H1 (cell line): ENCODE data around the gene TRABD2B. TPM values are rescaled to one million over a fixed set of nuclear protein-coding genes. Genes with fewer than 3 reads are reported as not detected.

Source experiments
- CTCF ChIA-PET: fragments of 300-600 bp; sonication (Branson Sonifier 250); formaldehyde crosslinking; loops from one replicate; lab custom pipeline; 2021; ENCODE audit not compliant: partially characterized antibody; lab: Charles Lee
- POLR2A ChIA-PET: fragments of 300-600 bp; sonication (Branson Sonifier 250); formaldehyde crosslinking; loops from one replicate; lab custom pipeline; 2021; ENCODE audit warnings: inconsistent platforms; ENCODE audit not compliant: partially characterized antibody; lab: Charles Lee
- DNase-seq, 2 experiments: peaks; one replicate each; pipeline versions ENCODE4 v3.0.0 to v3.0.0-alpha.2; 2010 to 2022; ENCODE audit warnings: low spot score in 2 of 2, low read depth in 1 of 2, mixed read lengths in 1 of 2
- FAIRE-seq: peaks from 2 replicates; lab custom pipeline; 2011; peaks lifted over from hg19 to GRCh38; lab: Jason Lieb, UNC
- H2AFZ ChIP-seq: 2 replicates; pipeline ENCODE4 v1.8.1; 2012; ENCODE audit warnings: low read length, inconsistent platforms
- H2AK5ac ChIP-seq: 2 replicates; pipeline ENCODE4 v1.6.1; 2013; ENCODE audit warnings: low read depth, low read length
- H2BK120ac ChIP-seq: replicated peaks from 2 replicates; pipeline ENCODE3; 2013; ENCODE audit warnings: low read depth, low read length, inconsistent platforms
- H2BK12ac ChIP-seq: 2 replicates; pipeline ENCODE4 v1.6.1; 2013; ENCODE audit warnings: low read depth, low read length
- H2BK15ac ChIP-seq: 2 replicates; pipeline ENCODE4 v1.6.1; 2013; ENCODE audit warnings: low read length
- H2BK20ac ChIP-seq: 2 replicates; pipeline ENCODE4 v1.6.1; 2013; ENCODE audit warnings: low read length
- H2BK5ac ChIP-seq: 2 replicates; pipeline ENCODE4 v1.6.1; 2013; ENCODE audit warnings: low read depth, low read length
- H3K14ac ChIP-seq: 2 replicates; pipeline ENCODE4 v1.6.1; 2013; ENCODE audit warnings: inconsistent platforms; ENCODE audit not compliant: insufficient read length
- H3K18ac ChIP-seq: 2 replicates; pipeline ENCODE4 v1.6.1; 2013; ENCODE audit warnings: low read length; ENCODE audit errors: extremely low read depth
- H3K23ac ChIP-seq: 2 replicates; pipeline ENCODE4 v1.6.1; 2013; ENCODE audit warnings: inconsistent platforms; ENCODE audit not compliant: insufficient read length
- H3K23me2 ChIP-seq: 2 replicates; pipeline ENCODE4 v1.6.1; 2013; ENCODE audit warnings: low read depth, low read length
- H3K27ac ChIP-seq: 2 replicates; pipeline ENCODE4 v1.6.1; 2011; ENCODE audit warnings: low read depth, low read length, inconsistent platforms
- H3K27me3 ChIP-seq, 4 experiments: replicated peaks in 1 of 4; 1 replicate in 1 of 4; 2 replicates in 3 of 4; pipeline versions ENCODE4 v1.6.1 to v1.8.1; 2011 to 2013; ENCODE audit warnings: low read length in 3 of 4, mild to moderate bottlenecking in 3 of 4, inconsistent platforms in 2 of 4, mixed read lengths in 2 of 4, moderate library complexity in 1 of 4; ENCODE audit not compliant: control insufficient read depth in 3 of 4, insufficient read depth in 3 of 4; ENCODE audit errors: extremely low read depth in 1 of 4
- H3K36me3 ChIP-seq, 4 experiments: 2 replicates each; pipeline versions ENCODE4 v1.6.1 to v1.8.1; 2011 to 2013; ENCODE audit warnings: mild to moderate bottlenecking in 4 of 4, low read length in 3 of 4, moderate library complexity in 2 of 4, control low read depth in 1 of 4, inconsistent platforms in 1 of 4; ENCODE audit not compliant: insufficient read depth in 4 of 4, control insufficient read depth in 2 of 4
- H3K4ac ChIP-seq: replicated peaks from 2 replicates; pipeline ENCODE3; 2013; ENCODE audit warnings: low read length, low read depth, mixed read lengths, inconsistent platforms; ENCODE audit not compliant: insufficient read length
- H3K4me1 ChIP-seq, 4 experiments: replicated peaks in 1 of 4; 1 replicate in 1 of 4; 2 replicates in 3 of 4; pipeline versions ENCODE4 v1.6.1 to v1.8.1; 2011 to 2013; ENCODE audit warnings: low read length in 3 of 4, inconsistent platforms in 2 of 4, mixed read lengths in 1 of 4; ENCODE audit not compliant: insufficient read depth in 4 of 4, control insufficient read depth in 3 of 4
- H3K4me2 ChIP-seq, 2 experiments: 2 replicates each; pipeline versions ENCODE4 v1.6.1 to v1.8.1; 2011 to 2013; ENCODE audit warnings: low read depth in 2 of 2, low read length in 2 of 2, control low read depth in 1 of 2, inconsistent platforms in 1 of 2, mild to moderate bottlenecking in 1 of 2; ENCODE audit not compliant: insufficient read depth in 1 of 2
- H3K4me3 ChIP-seq, 4 experiments: fragments of 200-600, 300-600 bp in 1 of 4; sonication (generic), shearing (Covaris generic), sonication (Bioruptor Twin) in 1 of 4; 2 replicates each; pipeline versions ENCODE4 v1.5.1 to v1.8.1; 2011 to 2016; ENCODE audit warnings: low read length in 4 of 4, low read depth in 3 of 4, control low read depth in 2 of 4, inconsistent platforms in 2 of 4, mild to moderate bottlenecking in 2 of 4, mixed read lengths in 1 of 4, moderate library complexity in 1 of 4; ENCODE audit not compliant: insufficient read depth in 2 of 4; ENCODE audit errors: extremely low read depth in 1 of 4
- H3K56ac ChIP-seq: replicated peaks from 2 replicates; pipeline ENCODE3; 2013; ENCODE audit warnings: low read depth, mild to moderate bottlenecking, mixed read lengths, low read length, inconsistent platforms; ENCODE audit not compliant: insufficient read length
- H3K79me1 ChIP-seq: 2 replicates; pipeline ENCODE4 v1.6.1; 2013; ENCODE audit warnings: low read depth, low read length, control low read depth
- H3K79me2 ChIP-seq, 2 experiments: 2 replicates each; pipeline versions ENCODE4 v1.6.1 to v1.8.1; 2012 to 2013; ENCODE audit warnings: low read length in 2 of 2, mild to moderate bottlenecking in 2 of 2, inconsistent platforms in 1 of 2; ENCODE audit not compliant: insufficient read depth in 2 of 2, control insufficient read depth in 1 of 2
- H3K9ac ChIP-seq, 4 experiments: replicated peaks in 1 of 4; 1 replicate in 1 of 4; 2 replicates in 3 of 4; pipeline versions ENCODE4 v1.6.1 to v1.8.1; 2011 to 2013; ENCODE audit warnings: low read depth in 3 of 4, low read length in 3 of 4, control low read depth in 2 of 4, mild to moderate bottlenecking in 2 of 4, moderate library complexity in 2 of 4, inconsistent platforms in 1 of 4; ENCODE audit errors: extremely low read depth in 1 of 4
- H3K9me3 ChIP-seq, 2 experiments: 2 replicates each; pipeline versions ENCODE4 v1.6.1 to v1.8.1; 2012 to 2013; ENCODE audit warnings: mild to moderate bottlenecking in 2 of 2, moderate library complexity in 2 of 2, control low read depth in 1 of 2, inconsistent platforms in 1 of 2, low read depth in 1 of 2, low read length in 1 of 2, mixed read lengths in 1 of 2; ENCODE audit not compliant: insufficient read depth in 2 of 2
- H4K20me1 ChIP-seq, 2 experiments: replicated peaks in 1 of 2; 2 replicates each; pipeline versions ENCODE3 to v1.8.1; 2011 to 2013; ENCODE audit warnings: inconsistent platforms in 2 of 2, low read length in 2 of 2, mild to moderate bottlenecking in 1 of 2; ENCODE audit not compliant: insufficient read depth in 2 of 2, control insufficient read depth in 1 of 2
- H4K5ac ChIP-seq: 2 replicates; pipeline ENCODE4 v1.6.1; 2013; ENCODE audit warnings: low read length, low read depth, mixed read lengths, inconsistent platforms; ENCODE audit not compliant: insufficient read length
- H4K8ac ChIP-seq: 2 replicates; pipeline ENCODE4 v1.8.0; 2013; ENCODE audit warnings: mild to moderate bottlenecking, moderate library complexity, low read length, inconsistent platforms; ENCODE audit not compliant: insufficient read depth; ENCODE audit errors: extremely low read depth
- H4K91ac ChIP-seq: replicated peaks from 2 replicates; pipeline ENCODE3; 2013; ENCODE audit warnings: low read length, mixed read lengths, inconsistent platforms; ENCODE audit not compliant: insufficient read length
- CEBPB ChIP-seq: IDR thresholded peaks from 2 replicates; pipeline ENCODE4 v1.6.1; 2012; ENCODE audit warnings: low read depth, low read length
- EGR1 ChIP-seq: IDR thresholded peaks from 2 replicates; pipeline ENCODE4 v1.6.1; 2011; ENCODE audit warnings: low read depth, low read length, borderline replicate concordance
- MAFK ChIP-seq: IDR thresholded peaks from 2 replicates; pipeline ENCODE4 v1.6.1; 2012; ENCODE audit warnings: low read depth, mild to moderate bottlenecking, improper control_type of control experiment, low read length
- POLR2A ChIP-seq, 2 experiments: IDR thresholded peaks; 1 replicate in 1 of 2; 2 replicates in 1 of 2; pipeline ENCODE4 v1.6.1; 2011; ENCODE audit warnings: low read depth in 2 of 2, low read length in 2 of 2, mild to moderate bottlenecking in 2 of 2; ENCODE audit errors: control extremely low read depth in 1 of 2
- RBBP5 ChIP-seq: IDR thresholded peaks from 2 replicates; pipeline ENCODE4 v1.7.1; 2012; ENCODE audit warnings: low read depth, mild to moderate bottlenecking, inconsistent platforms, low read length, moderate library complexity, borderline replicate concordance
- RXRA ChIP-seq: IDR thresholded peaks from 2 replicates; pipeline ENCODE4 v1.6.1; 2011; ENCODE audit warnings: low read depth, mild to moderate bottlenecking, low read length, moderate library complexity; ENCODE audit not compliant: insufficient read depth
- SIN3A ChIP-seq, 2 experiments: IDR thresholded peaks in 1 of 2; conservative IDR thresholded peaks in 1 of 2; 2 replicates each; pipeline ENCODE4 v1.6.1; 2011 to 2012; ENCODE audit warnings: low read length in 2 of 2, improper control_type of control experiment in 1 of 2, low read depth in 1 of 2, mild to moderate bottlenecking in 1 of 2
- WGBS, 2 experiments: shearing (Covaris generic) in 1 of 2; methylation state at CpG; one replicate each; pipeline versions ENCODE4 v1.1.6 to v1.1.7; 2013 to 2015; ENCODE audit warnings: low lambda C conversion rate in 2 of 2, mixed read lengths in 2 of 2, inconsistent platforms in 1 of 2, low coverage in 1 of 2, missing lambda C conversion rate in 1 of 2; ENCODE audit not compliant: insufficient replicate concordance in 2 of 2, insufficient coverage in 1 of 2, insufficient read length in 1 of 2; ENCODE audit errors: extremely low coverage in 1 of 2, missing lambda C conversion rate in 1 of 2; 5-methylcytosine and 5-hydroxymethylcytosine counted together
- polyA plus RNA-seq, 7 experiments: library from polyadenylated mRNA; depleted of rRNA in 3 of 7; stranded (reverse) in 5 of 7; unstranded in 2 of 7; fragments of >200 nt in 5 of 7; fragments of 200-250 nt in 2 of 7; gene quantifications; 1 replicate in 5 of 7; 2 replicates in 1 of 7; 4 replicates in 1 of 7; pipeline versions ENCODE4 v1.2.1 to v1.2.3, GENCODE V29; 2011 to 2013; ENCODE audit warnings: missing spikeins in 2 of 7, mixed read lengths in 2 of 7
- total RNA-seq: library from RNA; stranded (reverse); fragmentation: NEBNext Ultra II Directional; extraction: Animal tissue kit (Norgen Biotek cat#: 25700); gene quantifications from 2 replicates; pipeline ENCODE4 v1.2.1, GENCODE V29; 2021

TRABD2B gene
- total and polyA plus RNA-seq, 2 of the 8 experiments (the other 6 are each of a cell fraction or from before 2014, with no cell fraction given): 0.95 to 3.4 TPM

DNA sequence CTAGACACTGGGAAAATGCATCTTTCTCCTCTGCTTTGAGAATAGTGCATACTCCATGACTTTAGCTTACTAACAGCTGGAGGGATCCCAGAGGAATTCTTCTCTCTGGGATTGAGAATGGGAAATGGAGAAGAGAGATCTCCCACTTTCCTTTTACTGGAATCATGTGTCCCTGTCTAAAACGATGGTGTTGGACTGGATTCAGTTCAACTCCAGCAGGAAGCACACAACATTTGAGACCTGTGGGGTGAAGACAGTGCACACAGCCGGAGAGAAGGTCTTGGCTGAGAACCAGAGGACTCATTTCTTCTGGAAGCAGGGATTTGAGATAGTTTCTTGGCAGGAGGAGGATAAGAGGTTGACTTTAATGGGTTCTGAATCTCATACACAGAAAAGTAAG is 58.7 kb downstream of the TRABD2B start:
- Histone ChIP-seq H2BK20ac (no peak overlapping the region), H2BK12ac (no peak overlapping the region), H4K91ac (no peak overlapping the region), H3K4ac (no peak overlapping the region), H3K79me2 (no peaks in the 10 kb centered on the region), H4K20me1 (peaks cover 0 to 8% of the 10 kb centered on the region in 2 experiments), H2BK120ac (no peak overlapping the region), H3K9me3 (no peaks in the 10 kb centered on the region), H3K23ac (no peak overlapping the region), H3K9ac (no peak overlapping the region), H3K4me1 (peaks cover 0 to 3% (median 0%) of the 10 kb centered on the region in 4 experiments; a peak in 1 of 7 replicates), H2AFZ (no peak overlapping the region), H2BK15ac (no peak overlapping the region)
- CTCF ChIA-PET: interaction anchor here (1.2 to 1.6 kb wide), 4 partner anchors 12 to 147 kb away, joined by 3 to 5 read pairs (median 3); no protein-coding TSS in a partner anchor
- DNase-seq: no peak
- 45% methylated on average over 2 of the region's 2 CpGs; no CpG with 5 or more reads in 1 of the 2 experiments for WGBS, 2 experiments
- TF ChIP-seq POLR2A (IDR thresholded peaks at IDR 0.05; ENCODE audit: control extremely low read depth in 1 of 2, low read depth in 2 of 2, low read length in 2 of 2) (no peak), CEBPB (no peak), RBBP5 (no peak), SIN3A (conservative IDR thresholded peaks at IDR 0.05 in 1 of 2, IDR thresholded peaks at IDR 0.05 in 1 of 2; ENCODE audit: low read depth in 1 of 2, low read length in 2 of 2) (no peak), RXRA (no peak), EGR1 (no peak), MAFK (no peak)
- TF ChIP-seq, all 59 proteins: peak for 0
- no peak overlapping the region for H4K5ac ChIP-seq
- no peak overlapping the region for H3K27ac ChIP-seq
- no peaks in the 10 kb centered on the region for H3K79me1 ChIP-seq
- POLR2A ChIA-PET: no interaction called here
- no peak overlapping the region for H2BK5ac ChIP-seq
- no peak overlapping the region for H2AK5ac ChIP-seq
- H3K4me3 ChIP-seq: no peak overlapping the region
- H3K18ac ChIP-seq: no peak overlapping the region
- H3K36me3 ChIP-seq: no peaks in the 10 kb centered on the region
- H3K56ac ChIP-seq: no peak overlapping the region
- peaks cover 7% of the 10 kb centered on the region; the same call in 1 of the 2 replicates for H3K23me2 ChIP-seq
- H3K27me3 ChIP-seq: no peaks in the 10 kb centered on the region; a peak in 2 of 7 replicates
- no peak overlapping the region for H3K4me2 ChIP-seq
- FAIRE-seq: no peak
- H3K14ac ChIP-seq: no peak overlapping the region
- H4K8ac ChIP-seq: no peak overlapping the region
